ENCODE measurements around the gene FN1.

- TF ChIP-seq CTCF (optimal IDR thresholded peaks at IDR 0.05 in 1 of 3, IDR thresholded peaks at IDR 0.05 in 1 of 3, conservative IDR thresholded peaks at IDR 0.05 in 1 of 3; ENCODE audit: extremely low read depth in 1 of 3, insufficient read depth in 2 of 3, low read length in 3 of 3) (no peak), EZH2 (IDR thresholded peaks at IDR 0.05; ENCODE audit: low read length) (no peak)
Measured at GRCh38 chr2:215371915-215372897, 63.7 kb downstream of the FN1 start.
